ENCODE measurements around the gene EIF2S2. TPM values are rescaled to one million over a fixed set of nuclear protein-coding genes. Genes with fewer than 3 reads are reported as not detected.
A peak's percentile ranks its signal among the peaks of the same experiment; 100 is the strongest.

EIF2S2 gene
- total RNA-seq, 1 donor from 2014 or later = 36.7 TPM

- DNase-seq (ENCODE audit: low spot score) = no peak
Observed at GRCh38 chr20:34062570-34063482, 49.2 kb downstream of the EIF2S2 start.

GRCh38 chr20:34061695-34062094, 50.3 kb downstream of the EIF2S2 start:
- DNase-seq (ENCODE audit: low spot score) = no peak

- DNase-seq (ENCODE audit: low spot score) = no peak
Observed at GRCh38 chr20:34060970-34061369, 51.1 kb downstream of the EIF2S2 start.

GRCh38 chr20:34058831-34059230, 53.2 kb downstream of the EIF2S2 start:
- no peak for DNase-seq (ENCODE audit: low spot score)

GRCh38 chr20:34055290-34055689, 56.8 kb downstream of the EIF2S2 start:
- no peak for DNase-seq (ENCODE audit: low spot score)

GRCh38 chr20:34052414-34052813, 59.6 kb downstream of the EIF2S2 start:
- DNase-seq (ENCODE audit: low spot score) = no peak

- DNase-seq (ENCODE audit: low spot score) = no peak
Observed at GRCh38 chr20:34049897-34050695, 61.9 kb downstream of the EIF2S2 start.

- no peak for DNase-seq (ENCODE audit: low spot score)
Observed at GRCh38 chr20:34049389-34049788, 62.7 kb downstream of the EIF2S2 start.

GRCh38 chr20:34047917-34048316, 64.1 kb downstream of the EIF2S2 start:
- DNase-seq (ENCODE audit: low spot score) = no peak

GRCh38 chr20:34047010-34047687, 64.9 kb downstream of the EIF2S2 start:
- DNase-seq (ENCODE audit: low spot score) = no peak

GRCh38 chr20:34045930-34046725, 65.9 kb downstream of the EIF2S2 start:
- no peak for DNase-seq (ENCODE audit: low spot score)

- DNase-seq (ENCODE audit: low spot score) = peak; percentile 40
Observed at GRCh38 chr20:34045294-34045693, 66.7 kb downstream of the EIF2S2 start.

GRCh38 chr20:34043025-34043424, 69.0 kb downstream of the EIF2S2 start:
- DNase-seq (ENCODE audit: low spot score) = no peak

GRCh38 chr20:34042262-34042661, 69.8 kb downstream of the EIF2S2 start:
- DNase-seq (ENCODE audit: low spot score) = no peak

- no peak for DNase-seq (ENCODE audit: low spot score)
Observed at GRCh38 chr20:34041226-34041625, 70.8 kb downstream of the EIF2S2 start.

GRCh38 chr20:34040300-34040995, 71.6 kb downstream of the EIF2S2 start:
- no peak for DNase-seq (ENCODE audit: low spot score)
